Measurements from ENCODE around the gene MYOG. TPM values are rescaled to one million over a fixed set of nuclear protein-coding genes. Genes with fewer than 3 reads are reported as not detected.

MYOG gene
- total RNA-seq, 1 donor from 2014 or later = not detected

DNA sequence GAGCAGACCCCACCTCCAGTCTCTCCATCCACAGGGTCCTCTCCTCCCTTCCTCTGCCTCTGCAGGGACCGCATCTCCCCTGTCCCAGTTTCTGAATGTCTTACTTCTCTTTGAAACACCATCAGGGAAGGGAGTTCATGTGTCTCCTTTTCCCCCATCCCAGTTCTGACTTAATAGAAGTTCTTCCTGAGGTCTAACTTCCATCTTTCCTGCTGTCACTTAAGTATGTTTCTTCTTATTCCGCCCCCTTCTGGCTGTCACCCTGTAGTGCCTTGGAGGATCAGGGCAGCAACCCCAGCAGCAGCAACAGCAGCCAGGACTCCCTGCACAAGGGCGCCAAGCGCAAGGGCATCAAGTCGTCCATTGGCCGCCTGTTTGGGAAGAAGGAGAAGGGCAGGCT is 29.3 kb downstream of the MYOG start:
- TF ChIP-seq, protein P1, sequence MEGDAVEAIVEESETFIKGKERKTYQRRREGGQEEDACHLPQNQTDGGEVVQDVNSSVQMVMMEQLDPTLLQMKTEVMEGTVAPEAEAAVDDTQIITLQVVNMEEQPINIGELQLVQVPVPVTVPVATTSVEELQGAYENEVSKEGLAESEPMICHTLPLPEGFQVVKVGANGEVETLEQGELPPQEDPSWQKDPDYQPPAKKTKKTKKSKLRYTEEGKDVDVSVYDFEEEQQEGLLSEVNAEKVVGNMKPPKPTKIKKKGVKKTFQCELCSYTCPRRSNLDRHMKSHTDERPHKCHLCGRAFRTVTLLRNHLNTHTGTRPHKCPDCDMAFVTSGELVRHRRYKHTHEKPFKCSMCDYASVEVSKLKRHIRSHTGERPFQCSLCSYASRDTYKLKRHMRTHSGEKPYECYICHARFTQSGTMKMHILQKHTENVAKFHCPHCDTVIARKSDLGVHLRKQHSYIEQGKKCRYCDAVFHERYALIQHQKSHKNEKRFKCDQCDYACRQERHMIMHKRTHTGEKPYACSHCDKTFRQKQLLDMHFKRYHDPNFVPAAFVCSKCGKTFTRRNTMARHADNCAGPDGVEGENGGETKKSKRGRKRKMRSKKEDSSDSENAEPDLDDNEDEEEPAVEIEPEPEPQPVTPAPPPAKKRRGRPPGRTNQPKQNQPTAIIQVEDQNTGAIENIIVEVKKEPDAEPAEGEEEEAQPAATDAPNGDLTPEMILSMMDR (IDR thresholded peaks at IDR 0.05; ENCODE audit: borderline replicate concordance) = no peak
- intact Hi-C loops (cut with micrococcal nuclease) = no loop called here
- H3K27ac ChIP-seq (replicated peaks) = no peak overlapping the region
- H3K27me3 ChIP-seq (ENCODE audit: low read depth) = no peaks in the 10 kb centered on the region
- no peak overlapping the region for H3K4me3 ChIP-seq
- H3K9me3 ChIP-seq (replicated peaks) = no peaks in the 10 kb centered on the region
- DNase-seq = no peak
- H3K4me1 ChIP-seq = peaks cover 13% of the 10 kb centered on the region
- peaks cover 5% of the 10 kb centered on the region for H3K36me3 ChIP-seq

DNA sequence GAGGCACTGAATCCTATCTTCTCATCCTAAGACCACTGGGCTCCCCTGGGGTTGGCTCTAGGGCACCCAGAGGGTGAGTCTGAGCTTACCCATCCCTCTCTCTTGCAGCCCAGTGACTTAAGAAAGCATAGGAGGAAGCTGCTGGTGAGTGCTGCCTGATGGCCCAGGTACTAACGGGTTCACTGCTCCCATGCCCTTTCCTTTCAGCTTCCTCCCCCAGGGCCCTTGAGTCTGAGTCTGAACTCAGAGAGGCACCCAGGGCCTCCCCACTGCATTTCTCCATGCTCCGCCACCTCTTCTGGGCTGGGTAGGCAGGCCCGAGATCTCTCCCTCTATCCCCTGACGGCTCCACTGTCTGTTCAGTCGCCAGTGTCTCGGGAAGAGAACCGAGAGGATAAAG is 29.8 kb downstream of the MYOG start:
- TF ChIP-seq, protein P1 (IDR thresholded peaks at IDR 0.05; ENCODE audit: borderline replicate concordance) = no peak
- no peaks in the 10 kb centered on the region for H3K9me3 ChIP-seq (replicated peaks)
- no peaks in the 10 kb centered on the region for H3K27me3 ChIP-seq (ENCODE audit: low read depth)
- no peak overlapping the region for H3K27ac ChIP-seq (replicated peaks)
- H3K4me1 ChIP-seq = peaks cover 13% of the 10 kb centered on the region
- intact Hi-C loops (cut with micrococcal nuclease) = no loop called here
- H3K36me3 ChIP-seq = peaks cover 5% of the 10 kb centered on the region
- no peak overlapping the region for H3K4me3 ChIP-seq
- DNase-seq = no peak

- no peak for DNase-seq
- intact Hi-C loops (cut with micrococcal nuclease) = no loop called here
- TF ChIP-seq, protein P1 (IDR thresholded peaks at IDR 0.05; ENCODE audit: borderline replicate concordance) = no peak
Observed at GRCh38 chr1:203055161-203055799, 30.5 kb downstream of the MYOG start.

GRCh38 chr1:203054642-203055041 is 31.2 kb downstream of the MYOG start:
- intact Hi-C loops (cut with micrococcal nuclease) = no loop called here
- TF ChIP-seq, protein P1 (IDR thresholded peaks at IDR 0.05; ENCODE audit: borderline replicate concordance) = no peak
- H3K4me3 ChIP-seq = no peak overlapping the region

More at GRCh38 chr1:203055161-203055799, 30.5 kb downstream of the MYOG start:
- Histone ChIP-seq H3K4me3 (no peak overlapping the region), H3K36me3 (peaks cover 5% of the 10 kb centered on the region), H3K27me3 (ENCODE audit: low read depth) (no peaks in the 10 kb centered on the region), H3K4me1 (peaks cover 13% of the 10 kb centered on the region), H3K27ac (replicated peaks) (no peak overlapping the region), H3K9me3 (replicated peaks) (no peaks in the 10 kb centered on the region)

GRCh38 chr1:203054184-203054583 is 31.6 kb downstream of the MYOG start:
- TF ChIP-seq, protein P1 (IDR thresholded peaks at IDR 0.05; ENCODE audit: borderline replicate concordance) = no peak
- no peaks in the 10 kb centered on the region for H3K9me3 ChIP-seq (replicated peaks)
- DNase-seq = no peak
- H3K4me1 ChIP-seq = peaks cover 13% of the 10 kb centered on the region
- no peak overlapping the region for H3K27ac ChIP-seq (replicated peaks)
- peaks cover 5% of the 10 kb centered on the region for H3K36me3 ChIP-seq
- H3K27me3 ChIP-seq (ENCODE audit: low read depth) = no peaks in the 10 kb centered on the region
- intact Hi-C loops (cut with micrococcal nuclease) = no loop called here
- no peak overlapping the region for H3K4me3 ChIP-seq

More at GRCh38 chr1:203054642-203055041, 31.2 kb downstream of the MYOG start:
- Histone ChIP-seq H3K27ac (replicated peaks) (no peak overlapping the region), H3K36me3 (peaks cover 5% of the 10 kb centered on the region), H3K27me3 (ENCODE audit: low read depth) (no peaks in the 10 kb centered on the region), H3K9me3 (replicated peaks) (no peaks in the 10 kb centered on the region), H3K4me1 (peaks cover 13% of the 10 kb centered on the region)
- no peak for DNase-seq
